Fibroblast of lung (primary cell): ENCODE measurements around the gene PLA2G4F. TPM values are rescaled to one million over a fixed set of nuclear protein-coding genes. Genes with fewer than 3 reads are reported as not detected.

Experiments used
- DNase-seq, 2 donors: peaks; one replicate each; pipeline versions ENCODE4 v3.0.0 to v3.0.0-alpha.2; 2010; ENCODE audit warnings: low read depth in 2 of 2
- H2AFZ ChIP-seq: 2 replicates; pipeline ENCODE4 v1.5.1; 2012; ENCODE audit warnings: low read length, control low read depth, inconsistent platforms
- H3K27ac ChIP-seq: 2 replicates; pipeline ENCODE4 v1.5.1; 2011; ENCODE audit warnings: low read length, control low read depth; ENCODE audit not compliant: insufficient read depth
- H3K27me3 ChIP-seq: 2 replicates; pipeline ENCODE4 v1.5.1; 2011; ENCODE audit warnings: mild to moderate bottlenecking, low read length; ENCODE audit not compliant: control insufficient read depth, insufficient read depth
- H3K36me3 ChIP-seq: 2 replicates; pipeline ENCODE4 v1.5.1; 2011; ENCODE audit warnings: low read length; ENCODE audit not compliant: control insufficient read depth, insufficient read depth
- H3K4me1 ChIP-seq: 2 replicates; pipeline ENCODE4 v1.5.1; 2011; ENCODE audit warnings: low read length; ENCODE audit not compliant: control insufficient read depth, insufficient read depth; ENCODE audit errors: extremely low read depth
- H3K4me2 ChIP-seq: 2 replicates; pipeline ENCODE4 v1.5.1; 2011; ENCODE audit warnings: low read length, control low read depth; ENCODE audit not compliant: insufficient read depth; ENCODE audit errors: extremely low read depth
- H3K4me3 ChIP-seq, 4 experiments: fragments of 200-600 bp in 1 of 4; sonication (generic) in 1 of 4; replicated peaks in 1 of 4; 2 replicates each; pipeline ENCODE4 v1.5.1; 2011 to 2016; ENCODE audit warnings: low read length in 4 of 4, low read depth in 3 of 4, mild to moderate bottlenecking in 3 of 4, control low read depth in 2 of 4, inconsistent platforms in 1 of 4, mixed read lengths in 1 of 4; ENCODE audit not compliant: insufficient read depth in 1 of 4; ENCODE audit errors: control extremely low read depth in 1 of 4
- H3K79me2 ChIP-seq: 2 replicates; pipeline ENCODE4 v1.5.1; 2012; ENCODE audit warnings: mild to moderate bottlenecking, low read length, inconsistent platforms; ENCODE audit not compliant: control insufficient read depth, insufficient read depth
- H3K9ac ChIP-seq: 2 replicates; pipeline ENCODE4 v1.5.1; 2011; ENCODE audit warnings: mild to moderate bottlenecking, low read length, control low read depth; ENCODE audit not compliant: insufficient read depth
- H3K9me3 ChIP-seq: 2 replicates; pipeline ENCODE4 v1.5.1; 2012; ENCODE audit warnings: low read depth, low read length; ENCODE audit not compliant: control insufficient read depth, insufficient read depth
- H4K20me1 ChIP-seq: 2 replicates; pipeline ENCODE4 v1.5.1; 2011; ENCODE audit warnings: low read length; ENCODE audit not compliant: control insufficient read depth, insufficient read depth; ENCODE audit errors: extremely low read depth
- CTCF ChIP-seq, 2 donors: IDR thresholded peaks in 1 of 2; conservative IDR thresholded peaks in 1 of 2; 1 replicate in 1 of 2; 2 replicates in 1 of 2; pipeline ENCODE4 v1.5.1; 2011 to 2012; ENCODE audit warnings: low read length in 2 of 2, control low read depth in 1 of 2, inconsistent platforms in 1 of 2, low read depth in 1 of 2, mild to moderate bottlenecking in 1 of 2
- EZH2 ChIP-seq: IDR thresholded peaks from 2 replicates; pipeline ENCODE4 v1.5.1; 2012; ENCODE audit warnings: low read length, control low read depth, mild to moderate bottlenecking; ENCODE audit errors: missing control alignments
- polyA minus RNA-seq: library from RNA; depleted of rRNA, polyadenylated mRNA; stranded (reverse); fragments of >200 nt; gene quantifications from 2 replicates; pipeline ENCODE4 v1.2.3, GENCODE V29; 2011; ENCODE audit warnings: low replicate concordance
- polyA plus RNA-seq, 2 donors: library from polyadenylated mRNA; depleted of rRNA in 1 of 2; stranded (reverse) in 1 of 2; unstranded in 1 of 2; fragments of >200 nt; gene quantifications; 2 replicates each; pipeline ENCODE4 v1.2.1, GENCODE V29; 2011 to 2012; ENCODE audit warnings: missing spikeins in 1 of 2
- total RNA-seq: library from RNA; depleted of rRNA; stranded (reverse); fragments of >200 nt; gene quantifications from 2 replicates; pipeline ENCODE4 v1.2.1, GENCODE V29; 2014

Gene PLA2G4F
- total RNA-seq, result not detected in 2 replicates
- not detected in 2 replicates for polyA plus RNA-seq
- polyA plus RNA-seq (2012), result not detected in 2 replicates
- not detected in 2 replicates for polyA minus RNA-seq

GRCh38 chr15:42156243-42156922 is at the start of gene PLA2G4F:
Gene PLA2G4F, minus strand, starts transcription at chr15:42156636. Its CDS starts 87 bp downstream, at chr15:42156549.
- TF ChIP-seq EZH2 (no peak), CTCF (conservative IDR thresholded peaks at IDR 0.05 in 1 of 2, IDR thresholded peaks at IDR 0.05 in 1 of 2; ENCODE audit: low read depth in 1 of 2, low read length in 2 of 2) (no peak)
- H3K9me3 ChIP-seq, result no peaks in the 10 kb centered on the region
- no peak for DNase-seq
- H3K36me3 ChIP-seq, result peaks cover 11% of the 10 kb centered on the region
- H3K4me1 ChIP-seq, result peaks cover 2% of the 10 kb centered on the region
- H3K27me3 ChIP-seq, result peaks cover 5% of the 10 kb centered on the region
- H3K79me2 ChIP-seq, result no peaks in the 10 kb centered on the region
- no peak within 1 kb of the TSS for H3K27ac ChIP-seq
- no peak within 1 kb of the TSS for H3K4me2 ChIP-seq
- no peak within 1 kb of the TSS for H3K9ac ChIP-seq
- H4K20me1 ChIP-seq, result no peaks in the 10 kb centered on the region
- no peak within 1 kb of the TSS for H3K4me3 ChIP-seq
- no peak within 1 kb of the TSS for H2AFZ ChIP-seq

- Histone ChIP-seq H3K4me1 (peaks cover 2% of the 10 kb centered on the region), H2AFZ (no peak overlapping the region), H3K27me3 (no peaks in the 10 kb centered on the region), H3K4me2 (no peak overlapping the region), H3K9ac (no peak overlapping the region), H3K79me2 (peaks cover 31% of the 10 kb centered on the region), H4K20me1 (no peaks in the 10 kb centered on the region), H3K27ac (no peak overlapping the region), H3K9me3 (no peaks in the 10 kb centered on the region), H3K36me3 (no peaks in the 10 kb centered on the region), H3K4me3 (no peak overlapping the region)
- peak in 1 of 2 donors; percentile 37 for DNase-seq
- TF ChIP-seq CTCF (conservative IDR thresholded peaks at IDR 0.05 in 1 of 2, IDR thresholded peaks at IDR 0.05 in 1 of 2; ENCODE audit: low read depth in 1 of 2, low read length in 2 of 2) (no peak), EZH2 (no peak)
These were observed 47.5 kb upstream of the PLA2G4F start for GRCh38 chr15:42203891-42204290.

GRCh38 chr15:42202653-42203052 is 46.2 kb upstream of the PLA2G4F start:
- TF ChIP-seq CTCF (conservative IDR thresholded peaks at IDR 0.05 in 1 of 2, IDR thresholded peaks at IDR 0.05 in 1 of 2; ENCODE audit: low read depth in 1 of 2, low read length in 2 of 2) (no peak), EZH2 (no peak)
- Histone ChIP-seq H3K9ac (no peak overlapping the region), H3K79me2 (peaks cover 27% of the 10 kb centered on the region), H2AFZ (no peak overlapping the region), H3K36me3 (no peaks in the 10 kb centered on the region), H3K4me2 (no peak overlapping the region), H3K27ac (no peak overlapping the region), H3K4me1 (no peaks in the 10 kb centered on the region), H3K27me3 (no peaks in the 10 kb centered on the region), H4K20me1 (no peaks in the 10 kb centered on the region), H3K9me3 (no peaks in the 10 kb centered on the region), H3K4me3 (no peak overlapping the region)
- no peak for DNase-seq
